Neural cell (in vitro differentiated cells): ENCODE results near the gene NTN4.

Source experiments
- CTCF ChIP-seq: fragments of 450-650 bp; IDR thresholded peaks from 2 replicates; pipeline ENCODE4 v1.5.1; 2014; ENCODE audit warnings: antibody characterized with exemption, mild to moderate bottlenecking, moderate library complexity; ENCODE audit not compliant: poor library complexity, severe bottlenecking
- EP300 ChIP-seq: fragments of 450-650 bp; conservative IDR thresholded peaks from 2 replicates; pipeline ENCODE4 v1.6.1; 2014; ENCODE audit warnings: antibody characterized with exemption, mild to moderate bottlenecking, moderate library complexity; ENCODE audit not compliant: poor library complexity, severe bottlenecking
- EZH2 ChIP-seq: fragments of 200-600, 300-800 bp; shearing (Covaris generic), sonication (generic); IDR thresholded peaks from 2 replicates; pipeline ENCODE4 v1.6.1; 2014; ENCODE audit warnings: antibody characterized with exemption, low read length, borderline replicate concordance, mild to moderate bottlenecking; ENCODE audit not compliant: insufficient read depth, poor library complexity, severe bottlenecking
- RAD21 ChIP-seq: fragments of 450-650 bp; conservative IDR thresholded peaks from 2 replicates; pipeline ENCODE4 v1.6.1; 2014; ENCODE audit warnings: antibody characterized with exemption, mild to moderate bottlenecking, moderate library complexity
- SMC3 ChIP-seq: fragments of 450-650 bp; conservative IDR thresholded peaks from 2 replicates; pipeline ENCODE4 v1.6.1; 2014; ENCODE audit warnings: antibody characterized with exemption, mild to moderate bottlenecking, moderate library complexity; ENCODE audit not compliant: poor library complexity
- TAF1 ChIP-seq: IDR thresholded peaks from 2 replicates; pipeline ENCODE4 v1.6.1; 2012; ENCODE audit warnings: low read depth

DNA sequence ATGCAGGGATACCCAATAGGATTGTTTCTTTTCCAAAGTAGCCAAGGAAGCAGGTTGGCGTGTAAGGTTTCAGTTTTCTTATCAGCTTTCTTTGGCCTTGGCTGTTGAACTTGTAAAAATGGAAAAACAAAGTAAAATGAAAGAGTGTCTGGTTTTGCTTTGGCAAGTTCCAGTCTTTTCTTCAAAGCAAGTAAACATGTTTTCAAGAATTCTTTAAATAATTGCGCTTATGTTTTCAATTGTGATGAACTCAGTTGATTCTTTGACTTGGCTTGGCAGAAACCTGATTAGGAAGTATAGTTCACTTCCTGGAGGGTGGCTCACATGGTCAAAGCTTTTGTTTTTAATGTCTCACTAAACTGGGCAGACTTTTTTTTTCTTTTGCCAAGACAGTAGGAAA, 127.0 kb downstream of the NTN4 start:
- TF ChIP-seq CTCF (no peak), RAD21 (no peak), SMC3 (no peak), EZH2 (no peak), TAF1 (no peak), EP300 (no peak)
